GM12878 (cell line): ENCODE results near the gene CUTA.
A peak's percentile ranks its signal among the peaks of the same experiment; 100 is the strongest.

Experiments
- EP300 ChIP-seq, 2 experiments: fragments of 150-350 bp in 1 of 2; IDR thresholded peaks; 2 replicates each; pipeline ENCODE4 v1.6.1; 2011 to 2012; ENCODE audit warnings: low read depth in 2 of 2, low read length in 2 of 2, borderline replicate concordance in 1 of 2, improper control_type of control experiment in 1 of 2, inconsistent platforms in 1 of 2; ENCODE audit not compliant: control insufficient read depth in 1 of 2
- ESRRA ChIP-seq: IDR thresholded peaks from 2 replicates; pipeline ENCODE4 v1.6.1; 2012; ENCODE audit warnings: mild to moderate bottlenecking, low read length, improper control_type of control experiment
- ETV6 ChIP-seq, 2 experiments: fragments of 450-650 bp in 1 of 2; IDR thresholded peaks in 1 of 2; conservative IDR thresholded peaks in 1 of 2; 2 replicates each; pipeline ENCODE4 v1.6.1; 2014; ENCODE audit warnings: antibody characterized with exemption in 1 of 2, borderline replicate concordance in 1 of 2, low read depth in 1 of 2, mild to moderate bottlenecking in 1 of 2, moderate library complexity in 1 of 2
- JUNB ChIP-seq: IDR thresholded peaks from 2 replicates; pipeline ENCODE4 v1.6.1; 2016; ENCODE audit warnings: antibody characterized with exemption, mild to moderate bottlenecking
- JUND ChIP-seq: IDR thresholded peaks from 2 replicates; pipeline ENCODE4 v1.6.1; 2012; ENCODE audit warnings: low read depth, mild to moderate bottlenecking, low read length, improper control_type of control experiment, moderate library complexity
- POLR2A ChIP-seq: IDR thresholded peaks from 2 replicates; pipeline ENCODE4 v1.6.1; 2011; ENCODE audit warnings: low read depth, mild to moderate bottlenecking, low read length
- POLR2AphosphoS5 ChIP-seq: IDR thresholded peaks from 2 replicates; pipeline ENCODE4 v1.6.1; 2011; ENCODE audit warnings: mild to moderate bottlenecking, low read length, inconsistent platforms
- TAF1 ChIP-seq: IDR thresholded peaks from 2 replicates; pipeline ENCODE4 v1.6.1; 2011; ENCODE audit warnings: mild to moderate bottlenecking, low read depth, low read length, borderline replicate concordance
- TCF7 ChIP-seq: IDR thresholded peaks from 2 replicates; pipeline ENCODE4 v1.6.1; 2014; ENCODE audit warnings: antibody characterized with exemption, borderline replicate concordance
- TF ChIP-seq, protein P1 (sequence below), 3 experiments: IDR thresholded peaks in 2 of 3; conservative IDR thresholded peaks in 1 of 3; 2 replicates each; pipeline ENCODE4 v1.5.1; 2011; ENCODE audit warnings: low read depth in 3 of 3, low read length in 3 of 3, mild to moderate bottlenecking in 3 of 3, control low read depth in 2 of 3, moderate library complexity in 2 of 3, inconsistent platforms in 1 of 3, mixed read lengths in 1 of 3; ENCODE audit not compliant: control insufficient read depth in 2 of 3, insufficient read depth in 1 of 3; ENCODE audit errors: extremely low read depth in 1 of 3
- TF ChIP-seq, protein P2 (sequence below): IDR thresholded peaks from 2 replicates; pipeline ENCODE4 v1.6.1; 2012; ENCODE audit warnings: mild to moderate bottlenecking, low read depth, low read length
- TF ChIP-seq, protein P3 (sequence below): IDR thresholded peaks from 2 replicates; pipeline ENCODE4 v1.6.1; 2012; ENCODE audit warnings: low read length, inconsistent platforms

DNA sequence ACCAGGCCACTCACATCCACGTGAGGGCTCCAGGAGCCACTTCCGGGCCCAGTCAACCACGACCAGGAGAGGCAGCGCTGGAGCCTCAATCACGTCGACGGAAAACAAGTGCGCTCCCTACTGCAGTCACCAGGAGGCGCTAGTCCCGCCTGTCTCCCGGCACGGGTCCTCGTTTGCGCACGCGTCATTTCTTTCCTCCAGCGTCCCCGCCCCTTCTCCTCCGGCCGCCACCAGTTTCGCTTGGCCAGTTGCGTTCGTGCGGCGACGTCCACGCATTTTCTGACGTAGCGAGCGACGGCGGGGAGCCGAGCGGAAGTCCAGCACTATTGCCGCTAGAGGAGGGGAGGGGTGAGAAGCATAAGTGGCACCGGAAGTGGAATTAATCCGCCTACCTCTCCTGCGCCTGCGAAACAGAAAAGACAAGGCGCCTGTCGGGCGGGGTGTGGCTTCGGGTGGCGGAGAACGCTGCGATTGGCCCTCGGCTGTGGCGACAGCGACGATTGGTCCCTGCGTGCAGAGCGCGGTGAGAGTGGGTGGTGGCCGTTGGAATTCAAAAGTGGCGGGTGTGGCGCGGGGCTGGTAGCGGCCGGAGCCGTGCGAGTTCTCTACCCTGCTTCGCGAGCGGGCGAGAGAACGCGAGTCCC, 26.5 kb downstream of the CUTA start, which contains the start of gene KIFC1:
- TF ChIP-seq ESRRA (no peak), TCF7 (no peak), POLR2A (peak; percentile 90), POLR2AphosphoS5 (no peak), JUND (no peak), TAF1 (no peak), ETV6 (conservative IDR thresholded peaks at IDR 0.05 in 1 of 2, IDR thresholded peaks at IDR 0.05 in 1 of 2; ENCODE audit: borderline replicate concordance in 1 of 2, low read depth in 1 of 2) (no peak), EP300 (IDR thresholded peaks at IDR 0.05; ENCODE audit: borderline replicate concordance in 1 of 2, control insufficient read depth in 1 of 2, low read depth in 2 of 2, low read length in 2 of 2) (0 out of 4 replicates have a peak, but pooled peaks have one; percentile 13 to 18), JUNB (no peak)
- TF ChIP-seq, protein P1, sequence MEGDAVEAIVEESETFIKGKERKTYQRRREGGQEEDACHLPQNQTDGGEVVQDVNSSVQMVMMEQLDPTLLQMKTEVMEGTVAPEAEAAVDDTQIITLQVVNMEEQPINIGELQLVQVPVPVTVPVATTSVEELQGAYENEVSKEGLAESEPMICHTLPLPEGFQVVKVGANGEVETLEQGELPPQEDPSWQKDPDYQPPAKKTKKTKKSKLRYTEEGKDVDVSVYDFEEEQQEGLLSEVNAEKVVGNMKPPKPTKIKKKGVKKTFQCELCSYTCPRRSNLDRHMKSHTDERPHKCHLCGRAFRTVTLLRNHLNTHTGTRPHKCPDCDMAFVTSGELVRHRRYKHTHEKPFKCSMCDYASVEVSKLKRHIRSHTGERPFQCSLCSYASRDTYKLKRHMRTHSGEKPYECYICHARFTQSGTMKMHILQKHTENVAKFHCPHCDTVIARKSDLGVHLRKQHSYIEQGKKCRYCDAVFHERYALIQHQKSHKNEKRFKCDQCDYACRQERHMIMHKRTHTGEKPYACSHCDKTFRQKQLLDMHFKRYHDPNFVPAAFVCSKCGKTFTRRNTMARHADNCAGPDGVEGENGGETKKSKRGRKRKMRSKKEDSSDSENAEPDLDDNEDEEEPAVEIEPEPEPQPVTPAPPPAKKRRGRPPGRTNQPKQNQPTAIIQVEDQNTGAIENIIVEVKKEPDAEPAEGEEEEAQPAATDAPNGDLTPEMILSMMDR (IDR thresholded peaks at IDR 0.05 in 2 of 3, conservative IDR thresholded peaks at IDR 0.05 in 1 of 3; ENCODE audit: control insufficient read depth in 2 of 3, extremely low read depth in 1 of 3, insufficient read depth in 1 of 3, low read depth in 3 of 3, low read length in 3 of 3) = peak; percentile 93 to 98 (median 98); a peak in 5 of 6 replicates
- TF ChIP-seq, protein P2, sequence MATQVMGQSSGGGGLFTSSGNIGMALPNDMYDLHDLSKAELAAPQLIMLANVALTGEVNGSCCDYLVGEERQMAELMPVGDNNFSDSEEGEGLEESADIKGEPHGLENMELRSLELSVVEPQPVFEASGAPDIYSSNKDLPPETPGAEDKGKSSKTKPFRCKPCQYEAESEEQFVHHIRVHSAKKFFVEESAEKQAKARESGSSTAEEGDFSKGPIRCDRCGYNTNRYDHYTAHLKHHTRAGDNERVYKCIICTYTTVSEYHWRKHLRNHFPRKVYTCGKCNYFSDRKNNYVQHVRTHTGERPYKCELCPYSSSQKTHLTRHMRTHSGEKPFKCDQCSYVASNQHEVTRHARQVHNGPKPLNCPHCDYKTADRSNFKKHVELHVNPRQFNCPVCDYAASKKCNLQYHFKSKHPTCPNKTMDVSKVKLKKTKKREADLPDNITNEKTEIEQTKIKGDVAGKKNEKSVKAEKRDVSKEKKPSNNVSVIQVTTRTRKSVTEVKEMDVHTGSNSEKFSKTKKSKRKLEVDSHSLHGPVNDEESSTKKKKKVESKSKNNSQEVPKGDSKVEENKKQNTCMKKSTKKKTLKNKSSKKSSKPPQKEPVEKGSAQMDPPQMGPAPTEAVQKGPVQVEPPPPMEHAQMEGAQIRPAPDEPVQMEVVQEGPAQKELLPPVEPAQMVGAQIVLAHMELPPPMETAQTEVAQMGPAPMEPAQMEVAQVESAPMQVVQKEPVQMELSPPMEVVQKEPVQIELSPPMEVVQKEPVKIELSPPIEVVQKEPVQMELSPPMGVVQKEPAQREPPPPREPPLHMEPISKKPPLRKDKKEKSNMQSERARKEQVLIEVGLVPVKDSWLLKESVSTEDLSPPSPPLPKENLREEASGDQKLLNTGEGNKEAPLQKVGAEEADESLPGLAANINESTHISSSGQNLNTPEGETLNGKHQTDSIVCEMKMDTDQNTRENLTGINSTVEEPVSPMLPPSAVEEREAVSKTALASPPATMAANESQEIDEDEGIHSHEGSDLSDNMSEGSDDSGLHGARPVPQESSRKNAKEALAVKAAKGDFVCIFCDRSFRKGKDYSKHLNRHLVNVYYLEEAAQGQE = no peak
- TF ChIP-seq, protein P3, sequence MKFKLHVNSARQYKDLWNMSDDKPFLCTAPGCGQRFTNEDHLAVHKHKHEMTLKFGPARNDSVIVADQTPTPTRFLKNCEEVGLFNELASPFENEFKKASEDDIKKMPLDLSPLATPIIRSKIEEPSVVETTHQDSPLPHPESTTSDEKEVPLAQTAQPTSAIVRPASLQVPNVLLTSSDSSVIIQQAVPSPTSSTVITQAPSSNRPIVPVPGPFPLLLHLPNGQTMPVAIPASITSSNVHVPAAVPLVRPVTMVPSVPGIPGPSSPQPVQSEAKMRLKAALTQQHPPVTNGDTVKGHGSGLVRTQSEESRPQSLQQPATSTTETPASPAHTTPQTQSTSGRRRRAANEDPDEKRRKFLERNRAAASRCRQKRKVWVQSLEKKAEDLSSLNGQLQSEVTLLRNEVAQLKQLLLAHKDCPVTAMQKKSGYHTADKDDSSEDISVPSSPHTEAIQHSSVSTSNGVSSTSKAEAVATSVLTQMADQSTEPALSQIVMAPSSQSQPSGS = no peak
